HepG2 (cell line): ENCODE results near the gene MRO. TPM values are rescaled to one million over a fixed set of nuclear protein-coding genes. Genes with fewer than 3 reads are reported as not detected.

Experiments used
- ATAC-seq: fragments of 200-7000 bp; cut with Tn5 transposase; 3 replicates; pipeline ENCODE4 v1.9.1; 2020; ENCODE audit warnings: mild to moderate bottlenecking, moderate library complexity
- BruUV-seq: library from RNA; stranded (reverse); fragments of 400-500 nt; replicated peaks from 2 replicates; lab custom pipeline; 2021; lab: Mats Ljungman, UMichigan
- CTCF ChIA-PET: fragments of 300-600 bp; formaldehyde crosslinking; extraction: SDS; loops from one replicate; lab custom pipeline; 2021; ENCODE audit warnings: low total read pairs, inconsistent platforms, low intra/inter-chr PET ratio; lab: Yijun Ruan, JAX
- POLR2A ChIA-PET: fragments of 350-600 bp; sonication (Branson Sonifier 250); formaldehyde crosslinking; loops from one replicate; lab custom pipeline; 2020; ENCODE audit warnings: antibody characterized with exemption, inconsistent platforms; lab: Yijun Ruan, JAX
- DNase-seq: peaks from one replicate; pipeline ENCODE4 v3.0.0-alpha.2; 2015; ENCODE audit warnings: low spot score
- FAIRE-seq: peaks from 3 replicates; lab custom pipeline; 2011; peaks lifted over from hg19 to GRCh38; lab: Jason Lieb, UNC
- H2AFZ ChIP-seq: one replicate; pipeline ENCODE4 v1.6.1; 2011; ENCODE audit warnings: low read length, inconsistent platforms
- H3K27ac ChIP-seq: fragments of 300-600 bp; 3 replicates; pipeline ENCODE4 v1.8.0; 2011; ENCODE audit warnings: mixed run types, mild to moderate bottlenecking, mixed read lengths, low read length, inconsistent platforms; ENCODE audit not compliant: insufficient read depth; ENCODE audit errors: extremely low read length
- H3K27me3 ChIP-seq, 2 experiments: fragments of 200-600 bp in 1 of 2; 2 replicates in 1 of 2; 3 replicates in 1 of 2; pipeline versions ENCODE4 v1.6.0 to v1.8.0; 2011; ENCODE audit warnings: low read length in 2 of 2, mild to moderate bottlenecking in 2 of 2, moderate library complexity in 2 of 2, inconsistent platforms in 1 of 2; ENCODE audit not compliant: insufficient read depth in 2 of 2, control insufficient read depth in 1 of 2
- H3K36me3 ChIP-seq, 2 experiments: fragments of 200-600 bp in 1 of 2; replicated peaks in 1 of 2; 2 replicates in 1 of 2; 3 replicates in 1 of 2; pipeline versions ENCODE4 v1.5.1 to v1.8.0; 2011; ENCODE audit warnings: low read length in 2 of 2, inconsistent platforms in 1 of 2; ENCODE audit not compliant: insufficient read depth in 2 of 2, control insufficient read depth in 1 of 2
- H3K4me1 ChIP-seq: 2 replicates; pipeline ENCODE4 v1.5.1; 2012; ENCODE audit warnings: low read length, inconsistent platforms; ENCODE audit not compliant: insufficient read depth
- H3K4me2 ChIP-seq: 2 replicates; pipeline ENCODE4 v1.6.0; 2011; ENCODE audit warnings: low read depth, low read length, inconsistent platforms
- H3K4me3 ChIP-seq, 3 experiments: fragments of 200-600 bp in 1 of 3; sonication (generic), shearing (Covaris generic) in 1 of 3; replicated peaks in 1 of 3; 2 replicates each; pipeline ENCODE4 v1.5.1; 2011 to 2016; ENCODE audit warnings: low read length in 3 of 3, inconsistent platforms in 2 of 3, low read depth in 2 of 3, mild to moderate bottlenecking in 2 of 3, control low read depth in 1 of 3, mixed read lengths in 1 of 3; ENCODE audit not compliant: insufficient read depth in 1 of 3
- H3K79me2 ChIP-seq: one replicate; pipeline ENCODE4 v1.6.1; 2011; ENCODE audit warnings: low read length, inconsistent platforms; ENCODE audit not compliant: insufficient read depth
- H3K9ac ChIP-seq: 2 replicates; pipeline ENCODE4 v1.6.0; 2011; ENCODE audit warnings: mild to moderate bottlenecking, low read depth, low read length, inconsistent platforms; ENCODE audit not compliant: insufficient read depth
- H3K9me3 ChIP-seq: 2 replicates; pipeline ENCODE4 v1.5.1; 2012; ENCODE audit warnings: mild to moderate bottlenecking, low read length
- H4K20me1 ChIP-seq: 2 replicates; pipeline ENCODE4 v1.6.0; 2011; ENCODE audit warnings: inconsistent platforms, mild to moderate bottlenecking, low read length, moderate library complexity; ENCODE audit not compliant: insufficient read depth
- ARID2 ChIP-seq: sonication (generic); formaldehyde crosslinking; IDR thresholded peaks from 2 replicates; pipeline ENCODE4 v1.8.1; 2022; ENCODE audit warnings: mild to moderate bottlenecking, missing genetic modification reagents, borderline replicate concordance
- CCDC6 ChIP-seq: sonication (generic); formaldehyde crosslinking; IDR thresholded peaks from 2 replicates; pipeline ENCODE4 v1.8.1; 2022; ENCODE audit warnings: mild to moderate bottlenecking, missing genetic modification reagents, moderate library complexity
- CERS6 ChIP-seq: sonication (generic); formaldehyde crosslinking; IDR thresholded peaks from 2 replicates; pipeline ENCODE4 v1.5.0; 2020; ENCODE audit warnings: missing genetic modification reagents
- CHCHD3 ChIP-seq: sonication (generic); formaldehyde crosslinking; IDR thresholded peaks from 2 replicates; pipeline ENCODE4 v1.8.0; 2022; ENCODE audit warnings: mild to moderate bottlenecking, missing genetic modification reagents, moderate library complexity
- EP300 ChIP-seq, 3 experiments: sonication (generic) in 1 of 3; formaldehyde crosslinking in 1 of 3; IDR thresholded peaks; 2 replicates each; pipeline versions ENCODE4 v1.5.1 to v1.6.1; 2011 to 2020; ENCODE audit warnings: low read depth in 2 of 3, low read length in 2 of 3, borderline replicate concordance in 1 of 3, improper control_type of control experiment in 1 of 3, mild to moderate bottlenecking in 1 of 3, missing genetic modification reagents in 1 of 3, moderate library complexity in 1 of 3
- ERF ChIP-seq: IDR thresholded peaks from 2 replicates; pipeline ENCODE4 v1.6.1; 2018; ENCODE audit warnings: missing biosample characterization, missing genetic modification reagents
- FOXJ3 ChIP-seq: sonication (generic); formaldehyde crosslinking; IDR thresholded peaks from 2 replicates; pipeline ENCODE4 v1.4.0; 2020; ENCODE audit warnings: missing genetic modification reagents, mild to moderate bottlenecking, borderline replicate concordance
- FOXM1 ChIP-seq: sonication (generic); formaldehyde crosslinking; IDR thresholded peaks from 2 replicates; pipeline ENCODE4 v1.5.0; 2020; ENCODE audit warnings: missing genetic modification reagents
- HOMEZ ChIP-seq: IDR thresholded peaks from 2 replicates; pipeline ENCODE4 v1.6.1; 2016; ENCODE audit warnings: low read depth
- ONECUT2 ChIP-seq: sonication (generic); formaldehyde crosslinking; IDR thresholded peaks from 2 replicates; pipeline ENCODE4 v1.4.0; 2020; ENCODE audit warnings: missing genetic modification reagents
- PREB ChIP-seq: sonication (generic); formaldehyde crosslinking; IDR thresholded peaks from 2 replicates; pipeline ENCODE4 v1.4.0; 2020; ENCODE audit warnings: missing genetic modification reagents
- TCF7L2 ChIP-seq: IDR thresholded peaks from 2 replicates; pipeline ENCODE4 v1.6.1; 2011; ENCODE audit warnings: mild to moderate bottlenecking, low read depth, low read length, moderate library complexity
- ZFP91 ChIP-seq: sonication (generic); formaldehyde crosslinking; IDR thresholded peaks from 2 replicates; pipeline ENCODE4 v1.9.0; 2022; ENCODE audit warnings: missing genetic modification reagents, mild to moderate bottlenecking, borderline replicate concordance
- ZMYM3 ChIP-seq: sonication (generic); formaldehyde crosslinking; IDR thresholded peaks from 2 replicates; pipeline ENCODE4 v1.5.1; 2020; ENCODE audit warnings: mild to moderate bottlenecking, missing genetic modification reagents
- ZNF225 ChIP-seq: sonication (generic); formaldehyde crosslinking; IDR thresholded peaks from 2 replicates; pipeline ENCODE4 v1.4.0; 2020; ENCODE audit warnings: mild to moderate bottlenecking, missing genetic modification reagents
- ZNF34 ChIP-seq: sonication (generic); formaldehyde crosslinking; IDR thresholded peaks from 2 replicates; pipeline ENCODE4 v1.4.0; 2020; ENCODE audit warnings: mild to moderate bottlenecking, missing genetic modification reagents, borderline replicate concordance
- WGBS: methylation state at CpG from one replicate; pipeline ENCODE4 v1.1.6; 2017; ENCODE audit warnings: low lambda C conversion rate; 5-methylcytosine and 5-hydroxymethylcytosine counted together
- in situ Hi-C: cut with HindIII; loops from 2 replicates; pipeline ENCODE4 v1.10.0; 2017; ENCODE audit warnings: low pct_unique_long_range_greater_than_20kb; ENCODE audit not compliant: extremely low pct_ligation_motif_present
- intact Hi-C: fragments of 100-400 bp; cut with micrococcal nuclease; formaldehyde crosslinking; loops from one replicate; pipeline ENCODE4 v1.10.0; 2022; ENCODE audit not compliant: unreplicated experiment
- polyA plus RNA-seq, 8 experiments: library from polyadenylated mRNA; depleted of rRNA in 3 of 8; stranded (reverse) in 7 of 8; unstranded in 1 of 8; fragments of >200 nt; fragmentation: Illumina TruSeq in 4 of 8; extraction: Trizol in 4 of 8; gene quantifications; 2 replicates each; pipeline versions ENCODE4 v1.2.1 to v1.2.3, GENCODE V29; 2011 to 2016; ENCODE audit warnings: low read depth in 4 of 8, missing spikeins in 1 of 8, mixed read lengths in 1 of 8; ENCODE audit not compliant: insufficient read depth in 1 of 8
- total RNA-seq, 5 experiments: library from RNA; depleted of rRNA; stranded (reverse); fragments of >200 nt; fragmentation: Illumina TruSeq; extraction: Trizol; gene quantifications; 2 replicates each; pipeline ENCODE4 v1.2.3, GENCODE V29; 2016; ENCODE audit warnings: low read depth in 1 of 5

The MRO gene
- total and polyA plus RNA-seq, 2 of the 13 experiments (the other 11 are each of a cell fraction or from before 2014, with no cell fraction given), result not detected

- TF ChIP-seq FOXM1 (CRISPR knock-in tag) (no peak), ERF (no peak), ARID2 (CRISPR knock-in tag) (no peak), ZNF225 (CRISPR knock-in tag) (no peak), ZNF34 (CRISPR knock-in tag) (no peak), TCF7L2 (no peak), CERS6 (CRISPR knock-in tag) (no peak)
These were observed 1.2 kb upstream of the MRO start (continued) for GRCh38 chr18:50820901-50821520.

GRCh38 chr18:50819027-50819727 is 639 bp downstream of the MRO start:
- ATAC-seq, result peak; percentile 88
- CTCF ChIA-PET, result interaction anchor here (1.4 to 2.5 kb wide), 2 partner anchors 209 to 232 kb away, joined by 3 to 37 read pairs; no protein-coding TSS in a partner anchor
- Histone ChIP-seq H3K9me3 (no peaks in the 10 kb centered on the region), H3K9ac (no peak overlapping the region), H3K36me3 (no peaks in the 10 kb centered on the region), H3K4me2 (peak overlapping the region; percentile 79), H3K4me3 (peak overlapping the region in 2 of 3 experiments; percentile 21 to 38; a peak in 4 of 6 replicates), H3K4me1 (peaks cover 19% of the 10 kb centered on the region), H3K27me3 (peaks cover 0 to 9% of the 10 kb centered on the region in 2 experiments; a peak in 1 of 5 replicates), H3K27ac (no peak overlapping the region), H4K20me1 (no peaks in the 10 kb centered on the region), H3K79me2 (no peaks in the 10 kb centered on the region), H2AFZ (no peak overlapping the region)
- WGBS, result under 1% methylated on average over 13 of the region's 16 CpGs
- peak; percentile 56 for DNase-seq
- FAIRE-seq, result peak; percentile 67
- BruUV-seq, result no TSS peak
- intact Hi-C loops (no loop called here), in situ Hi-C loops (no loop called here)
- POLR2A ChIA-PET, result interaction anchor here (0.6 kb wide), 1 partner anchor 240 kb away, joined by 3 read pairs; no protein-coding TSS in a partner anchor
- TF ChIP-seq HOMEZ (CRISPR knock-in tag) (no peak), FOXJ3 (no peak), ZMYM3 (no peak), PREB (CRISPR knock-in tag) (no peak), CHCHD3 (CRISPR knock-in tag) (no peak), ZFP91 (CRISPR knock-in tag) (peak; percentile 46; the same call in 1 of the 2 replicates), CCDC6 (0 out of 2 replicates have a peak, but pooled peaks have one; percentile 37), ONECUT2 (peak; percentile 86), EP300 (IDR thresholded peaks at IDR 0.05; ENCODE audit: low read depth in 2 of 2, low read length in 2 of 2) (0 out of 4 replicates have a peak, but pooled peaks of 1 of the 2 experiments have one; percentile 27), EP300 (CRISPR knock-in tag; IDR thresholded peaks at IDR 0.05; ENCODE audit: borderline replicate concordance) (no peak)
